H9 (cell line): Measurements from ENCODE around the gene MSLN. TPM values are rescaled to one million over a fixed set of nuclear protein-coding genes. Genes with fewer than 3 reads are reported as not detected.

Experiments
- DNase-seq: peaks from one replicate; pipeline ENCODE4 v3.0.0-alpha.2; 2017
- H2AFZ ChIP-seq: one replicate; pipeline ENCODE4 v1.6.1; 2013; ENCODE audit warnings: mild to moderate bottlenecking, low read length, control low read depth, moderate library complexity
- H2AK5ac ChIP-seq: 2 replicates; pipeline ENCODE4 v1.6.1; 2013; ENCODE audit warnings: low read length, control low read depth, mixed read lengths; ENCODE audit not compliant: insufficient read length
- H2BK120ac ChIP-seq: one replicate; pipeline ENCODE4 v1.6.1; 2013; ENCODE audit warnings: low read depth, mild to moderate bottlenecking, low read length, control low read depth, inconsistent platforms; ENCODE audit not compliant: poor library complexity, severe bottlenecking
- H2BK12ac ChIP-seq: 2 replicates; pipeline ENCODE4 v1.6.1; 2013; ENCODE audit warnings: low read length, control low read depth, mixed read lengths, low read depth; ENCODE audit not compliant: insufficient read length
- H2BK15ac ChIP-seq: 2 replicates; pipeline ENCODE4 v1.6.1; 2013; ENCODE audit warnings: low read depth, low read length, control low read depth
- H2BK20ac ChIP-seq: one replicate; pipeline ENCODE4 v1.6.1; 2013; ENCODE audit warnings: low read depth, mild to moderate bottlenecking, low read length, control low read depth, inconsistent platforms; ENCODE audit not compliant: poor library complexity, severe bottlenecking
- H2BK5ac ChIP-seq: 2 replicates; pipeline ENCODE4 v1.6.1; 2013; ENCODE audit warnings: low read length, control low read depth, mixed read lengths; ENCODE audit not compliant: insufficient read length
- H3K14ac ChIP-seq: 2 replicates; pipeline ENCODE4 v1.6.1; 2013; ENCODE audit warnings: low read length, control low read depth; ENCODE audit not compliant: insufficient read depth
- H3K18ac ChIP-seq: 2 replicates; pipeline ENCODE4 v1.6.1; 2013; ENCODE audit warnings: low read depth, mild to moderate bottlenecking, mixed read lengths, low read length, control low read depth; ENCODE audit not compliant: insufficient read length
- H3K23ac ChIP-seq: 2 replicates; pipeline ENCODE4 v1.6.1; 2013; ENCODE audit warnings: low read length, control low read depth, mixed read lengths, low read depth; ENCODE audit not compliant: insufficient read length
- H3K23me2 ChIP-seq: 2 replicates; pipeline ENCODE4 v1.6.1; 2013; ENCODE audit warnings: low read depth, mild to moderate bottlenecking, mixed read lengths, low read length, control low read depth; ENCODE audit not compliant: insufficient read length, poor library complexity, severe bottlenecking
- H3K27ac ChIP-seq: 2 replicates; pipeline ENCODE4 v1.5.1; 2013; ENCODE audit warnings: low read length, control low read depth, mixed read lengths, low read depth; ENCODE audit not compliant: insufficient read length
- H3K27me3 ChIP-seq: 2 replicates; pipeline ENCODE4 v1.6.1; 2013; ENCODE audit warnings: low read length, control low read depth, inconsistent platforms; ENCODE audit not compliant: insufficient read depth
- H3K4ac ChIP-seq: 2 replicates; pipeline ENCODE4 v1.6.1; 2013; ENCODE audit warnings: low read depth, mild to moderate bottlenecking, control low read depth, inconsistent platforms, low read length, moderate library complexity
- H3K4me1 ChIP-seq: 2 replicates; pipeline ENCODE4 v1.6.1; 2013; ENCODE audit warnings: low read length, control low read depth, inconsistent platforms; ENCODE audit not compliant: insufficient read depth
- H3K4me2 ChIP-seq: 2 replicates; pipeline ENCODE4 v1.6.1; 2013; ENCODE audit warnings: low read length, control low read depth, mixed read lengths; ENCODE audit not compliant: insufficient read length, insufficient read depth
- H3K56ac ChIP-seq: 2 replicates; pipeline ENCODE4 v1.6.1; 2013; ENCODE audit warnings: low read depth, mild to moderate bottlenecking, mixed read lengths, low read length, control low read depth; ENCODE audit not compliant: insufficient read length
- H3K79me1 ChIP-seq: 2 replicates; pipeline ENCODE4 v1.6.1; 2013; ENCODE audit warnings: low read depth, mild to moderate bottlenecking, moderate library complexity, low read length, control low read depth, inconsistent platforms; ENCODE audit not compliant: insufficient read depth, poor library complexity, severe bottlenecking
- H3K79me2 ChIP-seq: 2 replicates; pipeline ENCODE4 v1.6.1; 2013; ENCODE audit warnings: low read length, control low read depth, inconsistent platforms; ENCODE audit not compliant: insufficient read depth
- H3K9ac ChIP-seq: 2 replicates; pipeline ENCODE4 v1.6.1; 2013; ENCODE audit warnings: low read length, control low read depth, mixed read lengths; ENCODE audit not compliant: insufficient read length; ENCODE audit errors: extremely low read depth
- H3K9me3 ChIP-seq: one replicate; pipeline ENCODE4 v1.6.1; 2013; ENCODE audit warnings: low read depth, low read length, inconsistent platforms; ENCODE audit not compliant: control insufficient read depth
- H3T11ph ChIP-seq: one replicate; pipeline ENCODE4 v1.6.1; 2013; ENCODE audit warnings: mild to moderate bottlenecking, low read length, control low read depth, inconsistent platforms
- H4K20me1 ChIP-seq: one replicate; pipeline ENCODE4 v1.6.1; 2013; ENCODE audit not compliant: control insufficient read depth, insufficient read length, insufficient read depth
- H4K5ac ChIP-seq: 2 replicates; pipeline ENCODE4 v1.6.1; 2013; ENCODE audit warnings: low read depth, mild to moderate bottlenecking, mixed read lengths, low read length, control low read depth; ENCODE audit not compliant: insufficient read length
- H4K8ac ChIP-seq: replicated peaks from 2 replicates; pipeline ENCODE4 v1.6.1; 2013; ENCODE audit warnings: low read length, control low read depth, mixed read lengths, low read depth; ENCODE audit not compliant: insufficient read length
- H4K91ac ChIP-seq: 2 replicates; pipeline ENCODE4 v1.6.1; 2013; ENCODE audit warnings: low read depth, mild to moderate bottlenecking, moderate library complexity, mixed read lengths, low read length, control low read depth; ENCODE audit not compliant: insufficient read length
- H3K27ac Mint-ChIP-seq, 3 experiments: 2 replicates in 2 of 3; 3 replicates in 1 of 3; pipeline ENCODE4 v1.8.0; 2020 to 2021; ENCODE audit warnings: mixed read lengths in 3 of 3, mild to moderate bottlenecking in 1 of 3, moderate library complexity in 1 of 3
- H3K27me3 Mint-ChIP-seq: 2 replicates; pipeline ENCODE4 v1.8.0; 2021; ENCODE audit warnings: low read depth, mild to moderate bottlenecking, moderate library complexity, mixed read lengths
- H3K36me3 Mint-ChIP-seq, 3 experiments: 2 replicates in 2 of 3; 3 replicates in 1 of 3; pipeline ENCODE4 v1.8.0; 2020 to 2021; ENCODE audit warnings: low read depth in 3 of 3, mixed read lengths in 3 of 3; ENCODE audit not compliant: insufficient read depth in 1 of 3
- H3K4me1 Mint-ChIP-seq, 2 experiments: 2 replicates each; pipeline ENCODE4 v1.8.0; 2020; ENCODE audit warnings: mixed read lengths in 2 of 2
- H3K4me3 Mint-ChIP-seq, 2 experiments: 2 replicates in 1 of 2; 3 replicates in 1 of 2; pipeline ENCODE4 v1.8.0; 2020 to 2021; ENCODE audit warnings: mild to moderate bottlenecking in 2 of 2, mixed read lengths in 2 of 2, moderate library complexity in 1 of 2
- H3K9me3 Mint-ChIP-seq, 2 experiments: 2 replicates in 1 of 2; 3 replicates in 1 of 2; pipeline ENCODE4 v1.8.0; 2020; ENCODE audit warnings: mild to moderate bottlenecking in 2 of 2, mixed read lengths in 2 of 2, moderate library complexity in 1 of 2
- CTCF ChIP-seq: fragments of 200-600 bp; sonication (generic); conservative IDR thresholded peaks from 3 replicates; pipeline ENCODE4 v1.8.0; 2021; ENCODE audit warnings: antibody characterized with exemption, mild to moderate bottlenecking
- WGBS: extraction: QIAGEN DNeasy Blood & Tissue Kit; methylation state at CpG from one replicate; pipeline ENCODE4 v1.1.7; 2013; ENCODE audit warnings: missing lambda C conversion rate, low lambda C conversion rate, mixed read lengths; ENCODE audit not compliant: insufficient read length; ENCODE audit errors: extremely low coverage; 5-methylcytosine and 5-hydroxymethylcytosine counted together
- total RNA-seq: library from RNA; stranded (reverse); gene quantifications from 2 replicates; pipeline ENCODE4 v1.2.1, GENCODE V29; 2021

MSLN gene
- total RNA-seq, 1 experiment from 2014 or later = 0.22 TPM

GRCh38 chr16:716768-717325 lies 43.7 kb upstream of the MSLN start:
- Histone ChIP-seq H3K79me1 (no peaks in the 10 kb centered on the region), H3K27me3 (no peaks in the 10 kb centered on the region; the same call in 1 of the 2 replicates), H2BK5ac (no peak overlapping the region), H3K4me2 (no peak overlapping the region), H2AK5ac (no peak overlapping the region), H3K18ac (no peak overlapping the region), H3K56ac (no peak overlapping the region), H3K14ac (no peak overlapping the region), H4K8ac (no peak overlapping the region), H4K91ac (no peak overlapping the region), H2BK20ac (no peak overlapping the region), H3K23me2 (peaks cover 10% of the 10 kb centered on the region), H3K4ac (no peak overlapping the region), H3K4me1 (no peaks in the 10 kb centered on the region), H4K5ac (no peak overlapping the region), H3K9ac (no peak overlapping the region), H3K79me2 (no peaks in the 10 kb centered on the region), H4K20me1 (no peaks in the 10 kb centered on the region), H3K27ac (no peak overlapping the region), H2BK12ac (no peak overlapping the region), H2BK120ac (no peak overlapping the region), H2AFZ (no peak overlapping the region), H2BK15ac (no peak overlapping the region), H3K9me3 (no peaks in the 10 kb centered on the region), H3K23ac (no peak overlapping the region), H3T11ph (no peak overlapping the region)
- Mint-ChIP-seq H3K4me3 (peak overlapping the region in 1 of 2 experiments; percentile 78; a peak in 1 of 5 replicates), H3K4me1 (peaks cover 17 to 31% of the 10 kb centered on the region in 2 experiments), H3K9me3 (no peaks in the 10 kb centered on the region; a peak in 1 of 5 replicates), H3K27ac (no peak overlapping the region), H3K36me3 (no peaks in the 10 kb centered on the region), H3K27me3 (peaks cover 48% of the 10 kb centered on the region)
- no peak for DNase-seq
- WGBS = no CpG with 5 or more reads among the region's 29 CpGs
- no peak for TF ChIP-seq CTCF
